Prostate gland (tissue), 2 donors: Measurements from ENCODE around the gene CALHM6. TPM values are rescaled to one million over a fixed set of nuclear protein-coding genes. Genes with fewer than 3 reads are reported as not detected.

ENCODE experiments used
- DNase-seq: peaks from one replicate; pipeline ENCODE4 v3.0.0-alpha.2; 2019; ENCODE audit warnings: low spot score
- H3K27ac ChIP-seq, 2 donors: fragments of 200-600 bp; sonication (generic); 2 replicates each; pipeline ENCODE4 v1.5.1; 2017 to 2019
- H3K27me3 ChIP-seq: fragments of 200-600 bp; sonication (generic); replicated peaks from 2 replicates; pipeline ENCODE4 v1.5.1; 2019; ENCODE audit not compliant: insufficient read depth
- H3K36me3 ChIP-seq, 2 donors: fragments of 200-600 bp; sonication (generic); 1 replicate in 1 of 2; 2 replicates in 1 of 2; pipeline versions ENCODE4 v1.5.1 to v1.8.1; 2017 to 2019
- H3K4me1 ChIP-seq: fragments of 200-600 bp; sonication (generic); replicated peaks from 2 replicates; pipeline ENCODE4 v1.5.1; 2019
- H3K4me3 ChIP-seq, 2 donors: fragments of 200-600 bp; sonication (generic); 2 replicates each; pipeline ENCODE4 v1.5.1; 2017 to 2019
- H3K9me3 ChIP-seq: fragments of 200-600 bp; sonication (generic); 2 replicates; pipeline ENCODE4 v1.5.1; 2017
- CTCF ChIP-seq, 4 experiments: fragments of 200-600 bp in 2 of 4; fragments of 450-650 bp in 2 of 4; sonication (generic) in 2 of 4; IDR thresholded peaks; 1 replicate in 3 of 4; 2 replicates in 1 of 4; pipeline ENCODE4 v1.5.1; 2016 to 2019; ENCODE audit warnings: antibody characterized with exemption in 4 of 4, mild to moderate bottlenecking in 2 of 4, moderate library complexity in 2 of 4
- POLR2A ChIP-seq: fragments of 450-650 bp; IDR thresholded peaks from one replicate; pipeline ENCODE4 v1.6.1; 2016; ENCODE audit warnings: antibody characterized with exemption, mild to moderate bottlenecking
- POLR2AphosphoS5 ChIP-seq: sonication (generic); formaldehyde crosslinking; IDR thresholded peaks from one replicate; pipeline ENCODE4 v1.6.1; 2017; ENCODE audit warnings: antibody characterized with exemption
- WGBS: methylation state at CpG from one replicate; pipeline ENCODE4 v1.1.5; 2018; 5-methylcytosine and 5-hydroxymethylcytosine counted together
- intact Hi-C: fragments of 100-400 bp; cut with DNase I; formaldehyde crosslinking; loops from one replicate; pipeline ENCODE4 v1.14.2; 2022
- total RNA-seq, 2 donors: library from RNA; depleted of rRNA; stranded (reverse); fragments of >200 nt; gene quantifications; one replicate each; pipeline ENCODE4 v1.1.0, GENCODE V29; 2016

CALHM6 gene
- total RNA-seq, 2 donors from 2014 or later = 6.3 to 6.7 TPM

DNA sequence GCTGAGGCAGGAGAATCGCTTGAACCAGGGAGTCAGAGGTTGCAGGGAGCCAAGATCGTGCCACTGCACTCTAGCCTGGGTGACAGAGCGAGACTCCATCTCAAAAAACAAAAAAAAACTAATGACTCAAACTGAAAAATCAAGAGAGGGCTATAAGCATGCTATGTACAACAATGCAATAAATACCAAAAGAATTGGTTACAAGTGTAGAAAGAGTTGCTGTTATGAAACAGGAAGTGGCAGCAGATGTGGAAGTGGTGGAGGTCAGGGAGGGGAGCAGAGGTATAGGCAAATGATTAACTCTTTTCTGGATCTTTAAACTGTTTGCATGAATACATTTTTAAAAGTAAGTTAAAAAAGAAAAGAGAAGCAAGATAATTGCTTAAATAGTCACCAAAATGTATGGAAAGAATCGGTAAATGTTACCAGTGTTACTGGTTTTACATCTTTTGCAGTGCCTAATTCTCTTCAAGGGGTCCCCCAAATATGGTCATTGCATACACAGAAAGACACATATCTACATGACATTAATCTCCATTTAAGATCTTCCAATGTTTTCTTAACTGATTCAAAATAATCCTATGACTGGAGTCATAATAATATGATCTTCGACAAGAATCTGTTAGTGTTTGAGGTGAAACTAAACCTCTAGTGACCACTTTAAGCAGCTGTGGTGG is 15.0 kb downstream of the CALHM6 start:
- DNase-seq = no peak
- Histone ChIP-seq H3K36me3 (no peaks in the 10 kb centered on the region), H3K27me3 (no peaks in the 10 kb centered on the region), H3K27ac (no peak overlapping the region), H3K4me1 (no peaks in the 10 kb centered on the region), H3K9me3 (no peaks in the 10 kb centered on the region), H3K4me3 (no peak overlapping the region)
- TF ChIP-seq POLR2A (no peak), CTCF (IDR thresholded peaks at IDR 0.05) (no peak), POLR2AphosphoS5 (no peak)
- intact Hi-C loops = no loop called here
- 79% methylated on average over 5 of the region's 5 CpGs for WGBS

DNA sequence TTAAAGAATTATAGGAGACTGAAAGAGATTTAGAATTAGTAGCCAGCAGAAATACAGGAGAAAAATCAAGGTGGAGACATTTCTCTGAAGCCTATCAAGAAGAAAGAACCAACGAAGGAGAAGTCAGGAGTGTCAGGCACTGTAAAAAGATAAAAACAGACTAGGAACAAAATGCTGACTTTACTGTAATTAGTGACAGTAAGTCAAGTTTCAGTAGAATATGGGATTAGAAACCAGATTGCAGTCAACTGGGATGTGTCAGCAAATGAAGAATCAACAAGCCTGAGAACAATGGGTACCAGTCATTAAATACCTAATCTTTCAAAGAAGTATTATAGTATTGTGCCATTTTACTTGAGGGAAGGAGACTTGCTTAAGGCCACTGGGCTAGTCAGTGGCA is 21.6 kb downstream of the CALHM6 start:
- no peak overlapping the region for H3K4me3 ChIP-seq
- H3K9me3 ChIP-seq = no peaks in the 10 kb centered on the region
- H3K27ac ChIP-seq = no peak overlapping the region
- H3K36me3 ChIP-seq = no peaks in the 10 kb centered on the region
- intact Hi-C loops = no loop called here
- H3K4me1 ChIP-seq = no peaks in the 10 kb centered on the region
- no peaks in the 10 kb centered on the region for H3K27me3 ChIP-seq
- TF ChIP-seq CTCF (IDR thresholded peaks at IDR 0.05) = no peak
- no peak for DNase-seq
- WGBS = 94% methylated on average over 1 of the region's 1 CpG

GRCh38 chr6:116483616-116484015 is 22.4 kb downstream of the CALHM6 start:
- Histone ChIP-seq H3K4me1 (no peaks in the 10 kb centered on the region), H3K27ac (no peak overlapping the region), H3K4me3 (no peak overlapping the region), H3K36me3 (no peaks in the 10 kb centered on the region), H3K9me3 (no peaks in the 10 kb centered on the region), H3K27me3 (no peaks in the 10 kb centered on the region)
- no peak for DNase-seq
- TF ChIP-seq POLR2A (no peak), POLR2AphosphoS5 (no peak), CTCF (IDR thresholded peaks at IDR 0.05) (no peak)
- 29% methylated on average over 2 of the region's 2 CpGs for WGBS
- intact Hi-C loops = no loop called here

GRCh38 chr6:116485559-116486184 is 24.5 kb downstream of the CALHM6 start:
- Histone ChIP-seq H3K4me3 (no peak overlapping the region), H3K27ac (no peak overlapping the region), H3K27me3 (no peaks in the 10 kb centered on the region), H3K4me1 (no peaks in the 10 kb centered on the region), H3K36me3 (no peaks in the 10 kb centered on the region), H3K9me3 (no peaks in the 10 kb centered on the region)
- intact Hi-C loops = no loop called here
- TF ChIP-seq POLR2A = no peak
- TF ChIP-seq POLR2AphosphoS5 = no peak
- no peak for TF ChIP-seq CTCF (IDR thresholded peaks at IDR 0.05)
- 76% methylated on average over 5 of the region's 5 CpGs for WGBS
- DNase-seq = no peak
